GM21381 (cell line): Measurements from ENCODE around the gene SLC17A8.

Experiments
- ATAC-seq: cut with Tn5 transposase; IDR thresholded peaks from one replicate; pipeline ENCODE4 v1.9.1; 2021; ENCODE audit warnings: mild to moderate bottlenecking, moderate library complexity; ENCODE audit not compliant: unreplicated experiment

The SLC17A8 gene

DNA sequence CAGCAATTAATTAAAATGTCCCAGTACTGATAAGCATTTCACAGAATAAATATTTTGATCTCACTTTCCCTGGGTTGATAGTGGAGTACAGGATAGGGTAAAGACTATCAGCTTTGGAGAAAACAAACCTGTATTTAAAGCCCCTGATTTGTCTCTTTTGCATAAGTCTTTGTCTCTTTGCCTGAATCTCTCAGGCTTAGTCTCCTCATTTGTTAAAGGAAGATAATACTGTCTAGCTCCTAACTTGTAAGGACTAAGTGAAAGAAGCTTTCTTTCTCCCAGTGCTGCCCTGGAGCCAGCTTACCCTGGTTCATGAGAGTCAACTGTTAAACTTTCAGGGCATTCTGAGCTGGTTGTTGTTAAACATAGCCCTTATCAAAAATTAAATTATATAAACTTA, 111.3 kb downstream of the SLC17A8 start:
- ATAC-seq, result no peak
